Suppressor macrophage treated with lipopolysaccharide for 1 hour (primary cell): ENCODE results near the gene EVC.

Experiments
- DNase-seq, 3 donors: peaks; one replicate each; pipeline ENCODE4 v3.0.0-alpha.2; 2020 to 2022

The EVC gene

DNA sequence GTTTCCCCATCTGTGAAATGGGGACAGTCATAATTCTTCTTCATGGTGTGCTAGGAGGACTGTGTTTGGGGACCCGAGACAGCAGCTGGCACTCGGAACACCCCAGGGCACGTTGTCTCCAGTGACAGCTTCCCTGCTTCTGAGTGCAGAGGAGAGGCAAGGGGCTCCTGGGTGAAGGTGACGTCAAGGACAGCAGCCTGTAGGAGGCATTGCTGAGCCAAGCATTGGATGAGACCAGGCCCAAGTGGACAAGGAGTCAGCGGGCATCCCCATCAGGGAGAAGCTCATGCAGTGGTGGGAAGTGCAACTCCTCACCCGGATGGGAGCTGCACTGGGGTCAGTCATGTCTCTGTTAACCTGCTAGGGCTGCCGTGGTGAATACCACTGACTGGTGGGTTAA, 46.1 kb downstream of the EVC start:
- no peak for DNase-seq

DNA sequence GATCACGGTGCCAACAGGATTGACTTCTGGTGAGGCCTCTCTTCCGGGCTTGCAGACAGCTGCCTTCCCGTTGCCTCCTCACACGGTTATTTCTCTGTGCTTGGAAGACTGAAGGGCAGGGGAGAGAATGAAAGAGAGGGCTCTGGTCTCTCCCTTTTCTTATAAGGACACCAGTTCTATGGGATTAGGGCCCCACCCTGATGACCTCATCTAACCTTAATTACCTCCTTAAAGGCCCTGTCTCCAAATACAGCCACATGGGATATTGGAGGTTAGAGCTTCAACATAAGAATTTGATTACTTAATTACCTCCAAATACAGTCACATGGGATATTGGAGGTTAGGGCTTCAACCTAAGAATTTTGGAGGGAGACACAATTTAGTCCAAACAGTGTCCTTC, 46.5 kb downstream of the EVC start:
- peak in 1 of 3 donors; percentile 5 for DNase-seq

DNA sequence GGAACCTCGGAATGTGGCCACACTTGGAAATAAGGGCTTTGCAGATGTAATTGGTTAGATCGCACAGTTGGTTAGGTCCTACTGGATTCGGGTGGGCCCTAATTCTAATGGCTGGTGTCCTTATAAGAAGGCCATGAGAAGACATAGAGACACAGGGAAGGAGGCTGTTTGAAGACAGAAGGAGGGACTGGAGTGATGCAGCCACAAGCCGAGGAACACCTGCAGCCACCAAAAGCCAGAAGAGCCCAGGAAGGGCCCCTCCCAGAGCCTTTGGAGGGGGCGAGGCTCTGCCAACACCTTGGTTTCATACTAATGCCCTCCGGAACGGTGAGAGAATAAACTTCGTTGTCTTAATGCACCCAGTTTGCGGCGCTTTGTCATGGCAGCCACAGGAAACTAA, 47.0 kb downstream of the EVC start:
- no peak for DNase-seq

DNA sequence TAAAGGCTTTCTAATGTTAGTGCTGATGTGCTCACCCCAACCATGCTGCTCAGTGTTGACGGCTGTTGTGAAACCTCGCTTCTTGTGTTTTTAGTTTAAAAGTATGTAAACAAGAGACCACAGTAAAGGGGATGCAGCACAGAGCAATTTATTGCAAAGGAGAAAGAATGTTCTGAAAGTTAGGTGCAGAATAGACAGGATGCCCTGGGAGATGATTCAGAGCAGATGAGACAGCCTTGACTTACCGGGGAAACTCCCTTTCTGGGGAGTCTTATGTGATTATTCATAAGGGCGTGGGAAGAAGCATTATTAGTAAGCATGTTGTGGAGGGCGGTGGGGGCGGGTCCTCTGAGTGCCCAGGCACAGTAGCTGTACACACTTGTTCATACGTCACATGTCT, 47.7 kb downstream of the EVC start:
- peak; percentile 76 to 83 (median 77) for DNase-seq

DNA sequence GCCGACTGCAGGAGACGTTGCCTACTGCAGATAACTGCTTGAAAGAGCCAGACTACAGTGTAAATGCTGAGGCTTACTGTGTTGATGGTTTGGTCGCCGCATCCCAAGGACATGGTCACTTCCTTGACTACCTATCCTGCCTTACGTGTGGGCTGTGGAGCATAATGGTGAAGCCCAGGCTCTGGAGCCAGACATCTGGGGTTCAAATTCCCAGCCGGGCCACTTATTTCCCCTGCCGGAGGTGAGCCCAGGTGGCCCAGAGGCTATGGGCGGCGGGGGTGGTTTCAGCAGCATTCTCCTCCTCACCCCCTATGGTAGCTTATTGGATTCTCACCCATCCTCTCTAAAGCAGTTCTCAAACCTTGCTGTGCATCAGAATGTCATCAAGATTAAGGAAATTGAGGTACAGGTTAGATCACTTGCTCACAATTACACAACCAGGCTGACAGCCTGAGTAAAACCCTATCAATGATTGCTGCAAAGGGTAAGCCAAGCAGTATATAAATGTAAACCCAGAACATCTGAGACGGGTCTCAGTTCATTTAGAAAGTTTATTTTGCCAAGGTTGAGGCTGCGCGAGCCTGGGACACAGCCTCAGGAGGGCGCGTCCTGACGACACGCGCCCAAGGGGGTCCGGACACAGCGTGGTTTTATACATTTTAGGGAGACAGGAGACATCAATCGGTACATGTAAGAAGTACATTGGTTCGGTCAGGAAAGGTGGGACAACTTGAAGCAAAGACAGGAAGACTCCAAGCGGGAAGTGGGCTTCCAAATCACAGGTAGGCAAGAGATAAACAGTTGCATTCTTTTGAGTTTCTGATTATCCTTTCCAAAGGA, 48.5 kb downstream of the EVC start:
- DNase-seq: no peak

DNA sequence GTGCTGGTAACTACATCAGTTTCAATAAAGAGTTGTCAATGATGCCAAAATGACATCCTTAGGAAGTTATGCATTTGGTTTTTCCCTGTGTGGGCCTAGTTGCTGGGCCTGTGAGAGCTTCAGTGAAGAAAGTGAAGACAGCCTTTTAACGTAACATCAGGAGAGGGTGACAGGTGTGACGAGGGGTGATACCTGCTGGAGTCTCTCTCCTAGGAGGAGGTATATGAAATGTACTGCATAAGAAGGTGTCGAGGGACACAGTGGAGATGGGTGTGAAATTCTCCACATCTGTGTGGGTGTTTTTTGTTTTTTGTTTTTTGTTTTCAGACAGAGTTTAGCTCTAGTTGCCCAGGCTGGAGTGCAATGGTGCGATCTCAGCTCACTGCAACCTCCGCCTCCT, 49.2 kb downstream of the EVC start:
- no peak for DNase-seq

GRCh38 chr4:5760936-5761480, 50.0 kb downstream of the EVC start:
- DNase-seq: no peak

DNA sequence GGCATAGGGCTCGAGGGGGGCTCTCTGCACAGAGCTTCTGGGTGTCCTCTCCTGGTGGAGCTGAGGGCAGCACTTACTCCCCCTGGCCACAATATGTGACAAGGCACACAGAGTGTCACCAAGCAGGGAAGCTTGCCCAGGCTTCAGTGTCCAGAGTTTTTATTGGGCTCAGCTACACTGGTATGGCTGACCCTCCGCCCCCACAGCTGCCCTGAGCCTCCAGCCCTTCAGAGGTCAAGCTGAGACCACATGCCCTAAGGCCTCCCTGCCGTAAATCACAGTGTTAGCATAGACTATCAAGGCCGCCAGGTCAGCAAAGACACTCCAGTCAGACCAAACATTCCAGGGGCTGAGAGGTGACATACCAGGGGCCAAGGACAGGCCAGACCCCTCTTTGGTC, 59.0 kb downstream of the EVC start:
- no peak for DNase-seq

- DNase-seq: peak in 1 of 3 donors; percentile 17
These were observed 61.7 kb downstream of the EVC start for GRCh38 chr4:5772528-5773270.

DNA sequence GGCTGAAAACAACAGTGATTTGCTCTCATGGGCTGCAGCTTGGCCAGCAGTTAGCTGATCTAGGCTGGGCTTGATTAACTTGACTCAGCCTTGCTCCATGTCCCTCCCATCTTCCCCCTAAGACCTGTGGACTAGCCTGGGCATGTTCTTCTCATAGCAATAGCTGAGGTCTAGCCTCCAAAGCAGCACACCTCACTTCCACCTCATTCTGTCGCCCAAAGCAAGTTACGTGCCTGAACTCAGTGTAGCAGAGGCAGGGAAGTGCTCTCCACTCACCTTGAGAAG, 62.2 kb downstream of the EVC start:
- DNase-seq: no peak

GRCh38 chr4:5774416-5775036, 63.5 kb downstream of the EVC start:
- peak in 1 of 3 donors; percentile 5 for DNase-seq

DNA sequence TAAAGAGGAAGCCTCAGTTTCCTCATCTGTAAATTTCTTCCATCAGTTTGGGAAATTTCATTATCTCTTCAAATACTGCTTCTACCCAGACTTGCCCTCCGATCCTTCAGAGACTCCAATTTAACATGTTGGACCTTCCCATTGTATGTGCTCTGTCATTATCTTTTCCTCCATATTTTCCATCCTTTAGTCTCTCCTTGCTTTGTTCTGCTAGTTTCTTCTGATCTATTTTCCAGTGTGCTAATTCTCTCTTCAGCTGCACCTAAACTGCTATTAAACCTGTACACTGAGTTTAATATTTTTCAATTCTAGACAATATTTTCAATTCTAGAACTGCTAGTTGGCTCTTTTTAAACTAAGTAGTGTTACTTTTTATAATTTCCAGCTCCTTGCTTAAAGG, 65.5 kb downstream of the EVC start:
- DNase-seq: peak in 1 of 3 donors; percentile 5

GRCh38 chr4:5780831-5781480, 70.0 kb downstream of the EVC start:
- peak in 1 of 3 donors; percentile 7 for DNase-seq

DNA sequence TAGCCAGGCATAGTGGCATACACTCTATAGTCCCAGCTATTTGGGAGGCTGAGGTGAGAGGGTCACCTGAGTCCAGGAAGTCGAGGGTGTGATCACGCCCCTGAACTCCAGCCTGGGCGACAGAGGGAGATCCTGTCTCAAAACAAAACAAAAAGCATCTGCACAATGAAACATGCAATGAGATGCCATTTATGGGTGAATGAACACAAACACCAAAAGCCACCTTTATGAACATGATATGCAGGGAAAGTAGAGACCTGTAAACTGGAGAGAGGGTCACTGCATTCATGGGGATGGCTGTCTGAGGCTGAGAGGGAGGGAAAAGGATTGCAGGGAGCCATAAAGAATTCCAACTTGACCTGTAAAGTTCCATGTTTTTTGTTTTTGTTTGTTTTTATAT, 70.7 kb downstream of the EVC start:
- peak in 1 of 3 donors; percentile 8 for DNase-seq

- peak in 1 of 3 donors; percentile 6 for DNase-seq
These were observed 72.0 kb downstream of the EVC start for GRCh38 chr4:5782829-5783476.

- peak in 1 of 3 donors; percentile 3 for DNase-seq
These were observed 72.5 kb downstream of the EVC start for GRCh38 chr4:5783486-5783885.

- DNase-seq: no peak
These were observed 73.0 kb downstream of the EVC start for GRCh38 chr4:5784021-5784420.

DNA sequence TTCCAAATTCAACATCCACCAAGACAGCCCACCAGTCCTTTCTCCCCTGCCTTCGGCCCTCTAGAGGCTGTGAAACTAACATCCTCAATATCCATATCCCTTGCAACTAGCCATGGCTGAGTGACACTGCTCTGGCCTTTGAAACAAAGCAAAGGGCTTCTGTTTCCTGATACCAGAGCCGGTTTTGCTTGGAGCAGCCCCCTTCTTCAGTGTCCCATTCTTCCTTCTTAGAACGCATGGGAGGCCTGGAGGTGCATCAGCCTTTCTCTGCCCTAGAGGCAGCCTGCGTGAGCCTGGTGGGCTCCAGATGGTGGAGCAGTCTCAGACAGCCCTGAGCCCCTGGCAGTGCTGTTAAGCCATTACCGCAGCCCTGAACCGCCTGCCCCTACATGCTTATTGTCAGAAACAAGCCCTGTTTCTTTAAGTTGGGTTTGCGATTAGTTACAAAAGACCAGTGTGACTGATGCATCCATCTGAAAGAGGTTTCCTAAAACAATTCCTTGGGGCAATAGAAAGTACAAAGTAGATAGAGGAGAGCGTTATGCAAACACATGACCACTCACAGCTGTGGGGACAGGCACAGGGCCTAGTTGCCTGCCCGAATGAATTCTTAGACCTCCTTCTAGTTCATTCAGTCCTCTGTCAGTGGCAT, 74.1 kb downstream of the EVC start:
- no peak for DNase-seq

DNA sequence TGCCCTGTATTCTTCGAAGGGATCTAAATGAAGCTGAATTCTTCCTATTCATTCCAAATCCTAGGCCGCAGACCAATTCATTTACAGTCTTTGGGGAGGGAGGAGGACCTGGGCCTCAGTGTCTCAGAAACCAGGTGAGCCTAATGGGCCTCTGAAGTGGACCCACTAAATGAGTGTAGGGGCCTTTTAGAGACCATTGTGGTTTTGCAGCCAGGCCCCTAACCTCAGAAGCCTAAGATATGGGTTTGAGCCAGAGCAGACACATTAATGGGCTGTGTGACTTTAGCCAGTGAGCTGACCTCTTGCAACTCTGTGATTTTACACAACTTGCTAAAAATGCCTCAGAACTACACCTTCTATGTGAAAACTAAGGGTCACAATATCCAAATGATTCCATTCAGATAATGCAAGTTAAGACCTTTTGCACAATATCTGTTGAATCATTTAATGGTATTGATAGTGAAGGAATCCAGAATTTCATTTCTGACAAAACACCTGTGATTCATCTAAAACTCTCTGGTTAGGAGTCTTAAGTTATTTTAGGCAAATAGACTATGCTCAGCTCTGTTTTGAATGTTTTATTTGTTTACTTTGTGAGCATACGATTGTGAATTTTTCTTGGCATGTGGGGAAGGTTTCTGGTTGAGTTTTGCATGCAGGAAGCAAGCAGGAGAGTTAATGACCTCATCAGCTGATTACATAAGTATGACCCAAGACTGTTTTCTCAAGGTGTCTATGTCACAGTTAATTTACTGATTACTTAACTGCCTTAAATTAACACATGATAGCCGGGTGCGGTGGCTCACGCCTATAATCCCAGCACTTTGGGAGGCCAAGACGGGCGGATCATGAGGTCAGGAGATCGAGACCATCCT, 75.0 kb downstream of the EVC start:
- DNase-seq: no peak

- DNase-seq: no peak
These were observed 76.3 kb downstream of the EVC start for GRCh38 chr4:5787311-5787710.

DNA sequence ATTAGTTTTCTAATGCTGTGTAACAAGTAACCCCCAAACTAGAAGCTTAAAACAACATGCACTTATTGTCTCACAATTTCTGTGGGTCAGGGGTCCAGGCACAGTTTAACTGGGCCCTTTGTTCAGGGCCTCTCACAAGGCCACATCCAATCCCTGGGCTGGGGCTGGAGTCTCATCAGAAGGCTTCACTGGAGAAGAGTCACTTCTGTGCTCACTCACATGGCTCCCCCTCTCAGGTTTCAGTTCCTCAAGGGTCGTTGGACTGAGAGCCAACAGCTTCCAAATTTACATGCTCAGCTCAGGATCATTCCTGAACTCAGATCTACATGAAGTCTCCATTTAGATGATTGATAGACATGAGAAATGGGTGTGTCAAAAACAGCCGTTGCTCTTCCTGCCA, 77.1 kb downstream of the EVC start:
- no peak for DNase-seq
